Fibroblast of mammary gland (primary cell): ENCODE results near the gene LRRN1.

Experiments used
- DNase-seq: peaks from one replicate; pipeline ENCODE4 v3.0.0-alpha.2; 2010; ENCODE audit warnings: low read depth
- H3K4me3 ChIP-seq: 2 replicates; pipeline ENCODE4 v1.5.1; 2011; ENCODE audit warnings: low read depth, mild to moderate bottlenecking, low read length, moderate library complexity; ENCODE audit not compliant: control insufficient read depth
- TF ChIP-seq, protein P1 (sequence below): conservative IDR thresholded peaks from 2 replicates; pipeline ENCODE4 v1.5.1; 2011; ENCODE audit warnings: low read depth, low read length, inconsistent platforms; ENCODE audit not compliant: control insufficient read depth, insufficient read depth

LRRN1 gene

DNA sequence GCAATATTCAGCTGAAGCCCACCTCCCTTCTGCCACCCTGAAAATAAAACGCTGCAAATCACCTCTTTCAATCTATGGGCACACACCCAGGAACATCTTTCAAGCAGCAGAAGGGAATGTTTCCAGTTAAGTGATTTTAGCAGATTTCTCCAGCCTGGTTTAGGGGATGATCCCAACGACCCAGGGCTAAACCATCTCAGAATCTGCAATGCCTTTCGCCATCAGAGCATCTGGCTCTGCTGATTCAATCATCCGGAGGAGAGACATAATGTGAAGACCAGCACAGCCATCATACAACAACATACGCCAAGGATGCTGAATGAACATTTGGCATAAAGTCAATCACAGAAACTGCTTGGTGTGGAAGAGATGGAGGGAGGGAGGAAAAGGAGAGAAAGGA is 15.5 kb upstream of the LRRN1 start:
- DNase-seq: no peak
- TF ChIP-seq, protein P1, sequence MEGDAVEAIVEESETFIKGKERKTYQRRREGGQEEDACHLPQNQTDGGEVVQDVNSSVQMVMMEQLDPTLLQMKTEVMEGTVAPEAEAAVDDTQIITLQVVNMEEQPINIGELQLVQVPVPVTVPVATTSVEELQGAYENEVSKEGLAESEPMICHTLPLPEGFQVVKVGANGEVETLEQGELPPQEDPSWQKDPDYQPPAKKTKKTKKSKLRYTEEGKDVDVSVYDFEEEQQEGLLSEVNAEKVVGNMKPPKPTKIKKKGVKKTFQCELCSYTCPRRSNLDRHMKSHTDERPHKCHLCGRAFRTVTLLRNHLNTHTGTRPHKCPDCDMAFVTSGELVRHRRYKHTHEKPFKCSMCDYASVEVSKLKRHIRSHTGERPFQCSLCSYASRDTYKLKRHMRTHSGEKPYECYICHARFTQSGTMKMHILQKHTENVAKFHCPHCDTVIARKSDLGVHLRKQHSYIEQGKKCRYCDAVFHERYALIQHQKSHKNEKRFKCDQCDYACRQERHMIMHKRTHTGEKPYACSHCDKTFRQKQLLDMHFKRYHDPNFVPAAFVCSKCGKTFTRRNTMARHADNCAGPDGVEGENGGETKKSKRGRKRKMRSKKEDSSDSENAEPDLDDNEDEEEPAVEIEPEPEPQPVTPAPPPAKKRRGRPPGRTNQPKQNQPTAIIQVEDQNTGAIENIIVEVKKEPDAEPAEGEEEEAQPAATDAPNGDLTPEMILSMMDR: no peak
- no peak overlapping the region for H3K4me3 ChIP-seq

- TF ChIP-seq, protein P1: no peak
- no peak for DNase-seq
- no peak overlapping the region for H3K4me3 ChIP-seq
Observed at GRCh38 chr3:3792391-3792790, 6.8 kb upstream of the LRRN1 start.

GRCh38 chr3:3798631-3799113 is 559 bp upstream of the LRRN1 start:
- DNase-seq: no peak
- no peak overlapping the region for H3K4me3 ChIP-seq
- TF ChIP-seq, protein P1: no peak

DNA sequence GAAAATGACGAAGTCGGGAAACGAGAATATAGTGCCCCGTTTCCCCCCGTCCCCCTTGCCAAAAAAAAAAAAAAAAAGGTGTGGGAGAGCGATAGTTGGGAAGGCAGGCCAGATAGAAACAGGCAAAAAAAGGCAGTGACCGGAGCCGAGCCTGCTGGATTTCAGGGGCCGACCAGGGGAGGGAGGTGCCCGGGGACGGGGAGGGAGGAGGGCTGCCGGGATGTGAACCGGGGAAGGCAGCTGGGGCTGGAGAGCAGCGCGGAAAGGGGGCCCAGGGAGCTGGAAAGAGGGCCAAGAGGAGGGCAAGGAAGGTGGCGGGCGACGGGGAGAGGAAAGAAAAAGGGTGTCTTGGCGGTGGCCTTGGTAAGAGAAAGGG is 837 bp downstream of the LRRN1 start:
- no peak for DNase-seq
- no peak overlapping the region for H3K4me3 ChIP-seq
- TF ChIP-seq, protein P1: no peak

DNA sequence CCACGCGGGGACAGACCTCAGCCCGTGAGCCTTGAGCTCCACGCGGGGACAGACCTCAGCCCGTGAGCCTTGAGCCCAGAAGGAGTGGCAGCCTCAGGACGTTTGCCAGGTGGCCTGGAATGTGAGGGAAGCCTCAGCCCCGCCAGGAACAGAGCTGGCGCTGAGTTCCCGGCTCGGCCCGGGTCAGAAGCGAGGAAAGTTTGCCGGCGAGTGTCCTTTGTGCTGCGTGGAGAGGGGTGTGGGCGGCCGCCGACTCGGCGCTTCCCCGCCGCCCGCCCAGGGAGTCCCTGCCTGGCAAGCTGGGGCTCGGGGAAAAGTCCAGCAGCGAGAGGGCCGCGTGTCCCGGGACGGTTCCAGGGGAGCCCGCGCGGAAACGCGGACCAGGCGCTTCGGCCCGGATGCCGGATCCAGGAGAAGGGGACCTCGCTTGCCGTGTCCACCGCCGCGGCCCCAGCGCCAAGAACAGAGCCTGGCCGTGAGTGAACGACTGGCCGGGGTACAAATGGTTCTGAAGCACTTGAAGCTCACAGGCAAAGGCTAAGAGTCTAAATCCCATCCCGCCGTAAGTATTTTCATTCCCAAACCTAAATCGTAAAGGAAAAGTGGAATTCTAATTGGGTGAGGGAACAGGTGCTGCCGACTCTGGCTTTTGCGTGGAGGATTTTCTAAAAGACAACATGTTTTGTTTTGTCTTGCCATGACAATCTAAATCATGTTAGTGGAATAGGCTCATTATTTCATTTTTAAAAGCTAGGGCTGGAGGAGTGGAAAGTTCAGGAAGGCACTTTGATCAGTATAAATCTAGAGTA is 1.7 kb downstream of the LRRN1 start:
- DNase-seq: no peak
- no peak overlapping the region for H3K4me3 ChIP-seq
- TF ChIP-seq, protein P1: no peak

DNA sequence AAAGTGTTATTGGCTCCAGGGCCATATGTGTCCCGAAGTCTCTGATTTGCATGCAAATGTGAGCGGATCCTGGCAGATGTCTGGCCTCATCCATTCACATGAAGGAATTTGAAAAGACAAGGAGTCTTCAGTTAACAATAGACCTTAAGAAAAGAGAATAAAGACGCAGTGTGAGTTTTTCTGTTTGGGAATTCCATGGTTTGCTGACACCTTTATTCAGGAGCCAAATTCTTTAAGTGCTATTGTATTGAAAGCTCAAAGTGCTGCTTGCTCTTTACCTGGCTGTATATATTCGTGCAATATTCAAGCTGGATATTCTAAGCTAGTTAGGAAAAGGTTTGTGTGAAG is 2.2 kb downstream of the LRRN1 start:
- DNase-seq: no peak
- TF ChIP-seq, protein P1: no peak
- no peak overlapping the region for H3K4me3 ChIP-seq

DNA sequence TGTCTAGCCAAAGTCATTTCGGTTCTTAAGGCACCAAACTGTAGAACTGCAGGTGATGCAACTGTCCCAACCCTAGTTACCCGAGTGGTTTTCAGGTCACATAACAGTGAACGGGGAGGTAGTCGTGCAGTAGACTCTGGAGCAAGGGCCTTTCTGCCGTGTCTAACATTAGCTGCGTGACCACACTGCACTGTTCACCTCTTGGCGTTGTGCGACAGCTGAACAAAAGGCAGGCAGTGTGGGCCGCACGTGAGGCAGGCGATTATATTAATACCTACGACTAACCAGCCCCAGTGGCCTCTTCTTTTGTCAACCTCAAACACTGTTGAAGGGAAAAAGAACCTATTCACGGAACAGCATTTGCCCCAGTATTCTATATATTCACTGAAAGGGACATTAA is 2.8 kb downstream of the LRRN1 start:
- no peak for DNase-seq
- TF ChIP-seq, protein P1: no peak
- H3K4me3 ChIP-seq: no peak overlapping the region
